ENCODE measurements around the gene IMPDH1.

- TF ChIP-seq YY1 (IDR thresholded peaks at IDR 0.05; ENCODE audit: low read depth, low read length): no peak
- no peak for TF ChIP-seq GABPA (IDR thresholded peaks at IDR 0.05; ENCODE audit: low read depth)
- no peak for TF ChIP-seq CTCF (IDR thresholded peaks at IDR 0.05 in 2 of 3, conservative IDR thresholded peaks at IDR 0.05 in 1 of 3; ENCODE audit: control insufficient read depth in 2 of 3, extremely low read depth in 1 of 3, insufficient read depth in 1 of 3, low read depth in 3 of 3, low read length in 3 of 3)
- no peak for TF ChIP-seq POLR2AphosphoS5 (IDR thresholded peaks at IDR 0.05; ENCODE audit: low read length)
Observed at GRCh38 chr7:128373606-128374005, 36.2 kb downstream of the IMPDH1 start.

Measured in GM12878 (cell line).